DND-41 (cell line): ENCODE data around the gene JADE2.

Experiments
- CTCF ChIP-seq: IDR thresholded peaks from 2 replicates; pipeline ENCODE4 v1.5.1; 2012; ENCODE audit warnings: borderline replicate concordance, low read length, moderate library complexity, mild to moderate bottlenecking; ENCODE audit not compliant: poor library complexity, severe bottlenecking; ENCODE audit errors: extremely low read depth
- EZH2 ChIP-seq: IDR thresholded peaks from 3 replicates; pipeline ENCODE4 v1.6.1; 2012; ENCODE audit warnings: borderline replicate concordance, low read depth, mild to moderate bottlenecking, moderate library complexity, low read length, inconsistent platforms; ENCODE audit not compliant: severe bottlenecking

GRCh38 chr5:134525683-134526482 lies 413 bp downstream of the JADE2 start:
- TF ChIP-seq CTCF (no peak), EZH2 (no peak)
